GM18502 (cell line): ENCODE results near the gene MPRIP.
A peak's percentile ranks its signal among the peaks of the same experiment; 100 is the strongest.
"Not testable (repeated sequence)": the region's sequence is repeated elsewhere in the genome, so short reads cannot be mapped to it uniquely, and the experiment has no call there.

Experiments used
- ATAC-seq: cut with Tn5 transposase; IDR thresholded peaks from one replicate; pipeline ENCODE4 v1.9.1; 2021; ENCODE audit warnings: mild to moderate bottlenecking; ENCODE audit not compliant: unreplicated experiment, poor library complexity

MPRIP gene

GRCh38 chr17:17175340-17175739 lies 133.1 kb downstream of the MPRIP start:
- ATAC-seq, result no peak

DNA sequence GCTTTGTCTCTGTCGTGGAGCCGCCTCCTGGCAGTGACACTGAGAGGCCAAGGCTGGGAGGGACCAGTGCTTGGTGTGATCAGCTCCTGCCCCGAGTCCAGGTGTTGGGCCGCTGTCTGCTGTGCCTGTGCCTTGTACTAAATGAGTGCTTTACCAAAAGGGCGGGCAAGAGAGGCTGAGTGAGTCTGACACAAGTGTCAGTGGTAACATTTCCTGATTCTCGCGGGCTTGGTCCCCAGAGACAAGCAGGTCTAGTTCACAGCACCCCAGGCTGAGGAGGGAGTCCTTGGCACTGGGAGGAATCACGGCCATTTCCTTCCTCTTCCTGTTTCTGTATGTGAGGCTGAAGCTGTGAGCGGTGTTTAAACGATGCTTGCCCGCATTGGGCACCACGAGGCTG lies 133.7 kb downstream of the MPRIP start:
- ATAC-seq, result no peak

DNA sequence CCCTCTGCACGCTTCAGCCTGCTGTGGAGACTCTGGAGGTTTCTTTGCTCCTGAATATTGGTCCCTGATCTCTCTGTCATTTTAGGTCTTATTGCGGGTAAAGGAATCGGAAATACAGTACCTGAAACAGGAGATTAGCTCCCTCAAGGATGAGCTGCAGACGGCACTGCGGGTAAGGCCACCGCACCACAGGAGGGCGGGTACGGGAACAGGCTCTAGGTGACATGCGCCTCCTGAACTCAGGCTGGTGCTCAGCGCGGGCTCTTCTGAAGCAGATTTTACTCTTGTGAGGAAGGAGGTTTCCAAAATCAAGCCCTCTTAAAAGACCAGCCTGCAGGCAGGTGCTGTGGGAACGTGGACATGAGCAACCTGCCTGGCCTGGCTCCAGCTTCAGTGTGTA lies 134.1 kb downstream of the MPRIP start:
- no peak for ATAC-seq

DNA sequence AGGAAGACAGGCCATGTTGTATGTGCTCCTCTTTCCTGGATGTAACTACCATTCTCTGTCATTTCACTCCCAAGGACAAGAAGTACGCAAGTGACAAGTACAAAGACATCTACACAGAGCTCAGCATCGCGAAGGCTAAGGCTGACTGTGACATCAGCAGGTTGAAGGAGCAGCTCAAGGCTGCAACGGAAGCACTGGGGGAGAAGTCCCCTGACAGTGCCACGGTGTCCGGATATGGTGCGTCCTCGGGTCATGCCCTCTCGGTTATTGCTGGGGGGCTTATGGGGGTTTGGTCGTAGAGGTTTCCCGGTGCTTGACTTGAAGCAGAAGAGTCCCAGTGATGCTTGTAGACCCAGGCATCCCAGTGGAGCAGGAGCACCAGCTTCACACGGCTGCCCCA lies 134.9 kb downstream of the MPRIP start:
- no peak for ATAC-seq

- peak; percentile 66 for ATAC-seq
These were observed 137.1 kb downstream of the MPRIP start for GRCh38 chr17:17179371-17179827.

DNA sequence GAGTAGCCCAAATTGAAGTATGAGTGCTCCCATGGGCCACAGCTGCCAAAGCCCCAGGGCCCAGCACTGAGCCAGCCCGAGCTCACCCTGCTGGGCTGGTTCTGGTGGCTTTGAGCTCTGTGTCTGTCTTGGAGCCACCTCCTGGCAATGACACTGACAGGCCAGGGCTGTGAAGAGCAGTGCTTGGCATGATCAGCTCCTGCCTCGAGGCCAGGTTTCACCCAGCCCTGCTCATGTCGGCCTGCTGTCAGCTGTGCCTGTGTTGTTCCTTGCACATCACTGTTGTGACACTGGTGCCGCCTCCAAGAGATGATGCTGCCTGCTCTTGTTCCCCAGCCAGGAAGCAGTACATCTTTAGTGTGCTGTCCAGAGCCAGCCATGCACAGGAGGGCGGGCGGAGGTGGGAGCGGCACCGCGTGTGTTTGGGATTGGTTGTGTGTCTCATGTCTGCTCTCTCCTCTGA lies 137.9 kb downstream of the MPRIP start:
- no peak for ATAC-seq

GRCh38 chr17:17180741-17181525 lies 138.7 kb downstream of the MPRIP start:
- no peak for ATAC-seq

- no peak for ATAC-seq
These were observed 139.7 kb downstream of the MPRIP start for GRCh38 chr17:17181666-17182597.

GRCh38 chr17:17182598-17183136 lies 140.4 kb downstream of the MPRIP start:
- no peak for ATAC-seq

DNA sequence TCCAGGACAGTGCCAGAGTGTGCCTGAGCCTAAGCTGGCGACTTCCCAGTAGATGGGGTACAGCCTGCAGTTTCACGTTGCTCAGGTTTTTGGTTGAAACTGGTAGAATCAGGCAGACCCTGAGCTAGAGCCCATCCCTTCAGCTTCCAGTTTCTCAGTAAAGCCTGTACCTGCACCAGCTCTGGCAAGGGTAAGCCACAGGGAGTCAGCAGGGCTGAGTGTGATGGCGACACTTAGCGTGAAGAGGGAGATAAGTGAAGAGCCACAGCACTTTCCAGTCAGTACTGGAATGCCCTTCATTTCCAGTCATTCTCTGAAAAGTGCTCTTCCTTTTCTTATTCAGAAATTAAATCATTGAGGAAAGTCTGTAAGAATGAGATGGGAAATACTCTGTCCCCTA lies 141.5 kb downstream of the MPRIP start:
- ATAC-seq, result no peak

DNA sequence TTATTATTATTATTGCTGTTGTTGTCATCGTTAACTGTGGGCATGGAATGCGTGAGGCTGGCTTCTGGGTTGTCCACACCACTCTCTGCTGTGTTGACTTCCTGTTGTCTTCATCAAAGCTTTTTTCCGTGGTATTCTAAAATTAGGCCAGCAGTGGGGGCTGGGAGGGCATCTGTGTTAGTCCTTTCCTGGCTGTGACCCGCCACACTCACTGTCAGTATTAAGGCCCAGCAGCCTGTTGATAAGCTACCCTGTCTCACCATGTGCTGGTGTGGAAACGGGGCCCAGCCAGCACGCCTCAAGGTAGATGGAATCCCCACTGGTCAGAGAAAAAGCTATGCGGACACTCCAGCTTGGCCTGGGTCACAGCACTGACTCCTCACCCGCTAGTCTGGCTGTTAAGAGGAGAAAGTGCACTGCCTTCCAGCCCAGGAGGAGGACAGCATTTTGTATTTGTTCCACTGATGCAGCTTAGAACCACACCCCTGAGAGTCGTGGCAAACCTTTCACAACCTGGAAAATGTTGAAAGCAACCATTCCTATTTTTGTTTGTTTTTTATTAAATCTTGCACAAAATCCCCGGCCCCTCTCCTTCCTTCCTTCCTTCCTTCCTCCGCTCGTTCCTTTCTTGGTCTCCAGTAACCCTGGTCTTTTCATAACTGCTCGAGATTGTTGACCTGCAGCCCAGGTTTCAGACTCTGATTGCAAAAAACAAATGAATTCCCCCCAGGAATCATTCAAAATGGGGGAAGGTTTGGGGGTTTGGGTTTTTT lies 142.9 kb downstream of the MPRIP start:
- ATAC-seq, result not testable (repeated sequence)

DNA sequence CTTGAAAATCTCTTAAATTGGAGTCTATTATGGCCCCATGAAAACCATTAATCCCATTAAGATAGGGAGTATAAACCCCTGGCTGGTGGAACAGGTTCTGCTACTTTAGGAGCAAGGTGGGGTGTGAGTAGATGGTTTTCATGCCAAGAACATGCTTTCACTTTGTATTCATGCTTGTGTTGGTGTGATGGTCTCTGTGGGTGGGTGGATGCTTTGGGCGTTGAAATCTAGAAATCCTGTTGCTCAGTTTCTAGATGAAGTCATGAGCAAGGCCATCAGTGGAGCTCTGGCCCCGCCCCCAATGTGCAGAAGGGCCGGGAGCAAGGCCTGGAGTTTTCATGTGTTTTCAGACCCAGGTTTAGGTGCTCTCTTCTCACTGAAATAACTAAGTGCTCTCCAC lies 143.8 kb downstream of the MPRIP start:
- peak; percentile 60 for ATAC-seq

- no peak for ATAC-seq
These were observed 144.6 kb downstream of the MPRIP start for GRCh38 chr17:17186551-17187505.

- ATAC-seq, result no peak
These were observed 146.3 kb downstream of the MPRIP start for GRCh38 chr17:17188586-17188985.

GRCh38 chr17:17189559-17189958 lies 147.3 kb downstream of the MPRIP start:
- ATAC-seq, result no peak

- ATAC-seq, result no peak
These were observed 147.9 kb downstream of the MPRIP start for GRCh38 chr17:17190188-17190587.

DNA sequence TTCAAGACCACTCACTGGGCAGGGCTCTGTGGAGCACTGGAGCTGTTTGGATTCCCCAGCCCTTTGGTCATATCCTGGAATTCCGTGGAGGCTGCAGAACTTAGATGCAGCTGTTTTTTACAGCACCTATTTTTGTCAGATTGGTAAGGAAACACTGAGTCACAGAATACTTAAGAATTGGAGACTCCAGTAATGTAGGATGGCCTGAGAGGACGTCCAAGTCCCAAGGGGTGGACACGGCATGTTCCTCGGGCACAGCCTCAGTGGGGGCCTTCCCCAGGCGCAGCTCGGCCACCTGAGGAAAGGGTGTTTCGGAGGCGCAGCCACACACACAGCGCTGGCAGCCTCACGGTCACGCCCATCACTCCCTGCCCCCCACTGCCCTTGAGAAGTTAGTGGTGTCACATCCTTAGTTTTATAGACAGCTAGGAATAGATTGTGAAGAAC lies 149.1 kb downstream of the MPRIP start:
- ATAC-seq, result no peak

- ATAC-seq, result no peak
These were observed 149.7 kb downstream of the MPRIP start for GRCh38 chr17:17191961-17192381.

GRCh38 chr17:17195466-17195865 lies 153.2 kb downstream of the MPRIP start:
- ATAC-seq, result not testable (repeated sequence)
